ENCODE results near the gene PCDHB2. TPM values are rescaled to one million over a fixed set of nuclear protein-coding genes. Genes with fewer than 3 reads are reported as not detected.
"Not testable (repeated sequence)": the region's sequence is repeated elsewhere in the genome, so short reads cannot be mapped to it uniquely, and the experiment has no call there.

The PCDHB2 gene
- total RNA-seq, 1 experiment from 2014 or later = 26.3 TPM

- H4K91ac ChIP-seq (ENCODE audit: insufficient read length, low read depth, low read length); H3K23ac ChIP-seq (ENCODE audit: insufficient read length, low read depth, low read length); H2AK5ac ChIP-seq (ENCODE audit: insufficient read length, low read length); H3K56ac ChIP-seq (ENCODE audit: insufficient read length, low read depth, low read length); H2BK5ac ChIP-seq (ENCODE audit: insufficient read length, low read length); H2BK120ac ChIP-seq (ENCODE audit: low read depth, low read length, poor library complexity, severe bottlenecking); DNase-seq; H2BK20ac ChIP-seq (ENCODE audit: low read depth, low read length, poor library complexity, severe bottlenecking); H3K4me1 ChIP-seq (ENCODE audit: insufficient read depth, low read length); H3K9me3 ChIP-seq (ENCODE audit: control insufficient read depth, low read depth, low read length); H2AFZ ChIP-seq (ENCODE audit: low read length); H4K5ac ChIP-seq (ENCODE audit: insufficient read length, low read depth, low read length); H3K27ac ChIP-seq (ENCODE audit: insufficient read length, low read depth, low read length); H3K79me2 ChIP-seq (ENCODE audit: insufficient read depth, low read length); H2BK15ac ChIP-seq (ENCODE audit: low read depth, low read length); H3K14ac ChIP-seq (ENCODE audit: insufficient read depth, low read length); H2BK12ac ChIP-seq (ENCODE audit: insufficient read length, low read depth, low read length); H3K27ac Mint-ChIP-seq; H4K8ac ChIP-seq (replicated peaks; ENCODE audit: insufficient read length, low read depth, low read length); H3K9ac ChIP-seq (ENCODE audit: extremely low read depth, insufficient read length, low read length); H3K79me1 ChIP-seq (ENCODE audit: insufficient read depth, low read depth, low read length, poor library complexity, severe bottlenecking); H3K4ac ChIP-seq (ENCODE audit: low read depth, low read length); H3T11ph ChIP-seq (ENCODE audit: low read length); H3K18ac ChIP-seq (ENCODE audit: insufficient read length, low read depth, low read length); H4K20me1 ChIP-seq (ENCODE audit: control insufficient read depth, insufficient read depth, insufficient read length); H3K4me1 Mint-ChIP-seq; H3K23me2 ChIP-seq (ENCODE audit: insufficient read length, low read depth, low read length, poor library complexity, severe bottlenecking); H3K27me3 Mint-ChIP-seq (ENCODE audit: low read depth); H3K4me2 ChIP-seq (ENCODE audit: insufficient read depth, insufficient read length, low read length); H3K27me3 ChIP-seq (ENCODE audit: insufficient read depth, low read length); H3K4me3 Mint-ChIP-seq: not testable (repeated sequence)
- Mint-ChIP-seq H3K9me3 (peaks cover 35 to 48% of the 10 kb centered on the region in 2 experiments), H3K36me3 (ENCODE audit: insufficient read depth in 1 of 3, low read depth in 3 of 3) (peaks cover 24 to 67% (median 50%) of the 10 kb centered on the region in 3 experiments)
- WGBS (ENCODE audit: extremely low coverage, insufficient read length, low lambda C conversion rate) = no CpG with 5 or more reads among the region's 38 CpGs
Measured at GRCh38 chr5:141102471-141102870, 8.1 kb downstream of the PCDHB2 start.

All from H9 (cell line).